Mesodermal cell (in vitro differentiated cells): ENCODE results near the gene ZNF232.
"Not testable (repeated sequence)": the region's sequence is repeated elsewhere in the genome, so short reads cannot be mapped to it uniquely, and the experiment has no call there.

ENCODE experiments used
- H3K27ac ChIP-seq: 2 replicates; pipeline ENCODE4 v1.7.0; 2013; ENCODE audit warnings: mild to moderate bottlenecking, low read depth, low read length, moderate library complexity; ENCODE audit not compliant: severe bottlenecking
- H3K36me3 ChIP-seq: 2 replicates; pipeline ENCODE4 v1.7.1; 2013; ENCODE audit warnings: mild to moderate bottlenecking, low read length, moderate library complexity; ENCODE audit not compliant: control insufficient read depth, insufficient read depth
- H3K4me1 ChIP-seq: one replicate; pipeline ENCODE4 v1.7.1; 2013; ENCODE audit warnings: mild to moderate bottlenecking, low read length; ENCODE audit not compliant: insufficient read depth, control insufficient read depth, poor library complexity, severe bottlenecking
- H3K4me3 ChIP-seq: 2 replicates; pipeline ENCODE4 v1.7.0; 2013; ENCODE audit warnings: low read length, control low read depth, mild to moderate bottlenecking; ENCODE audit not compliant: insufficient read depth, poor library complexity, severe bottlenecking; ENCODE audit errors: extremely low read depth
- H3K9me3 ChIP-seq: 2 replicates; pipeline ENCODE4 v1.7.1; 2013; ENCODE audit warnings: mild to moderate bottlenecking, low read length, moderate library complexity; ENCODE audit not compliant: control insufficient read depth
- WGBS, 2 experiments: methylation state at CpG; one replicate each; pipeline ENCODE4 v1.1.5; 2013; ENCODE audit warnings: missing lambda C conversion rate in 2 of 2; ENCODE audit not compliant: insufficient coverage in 2 of 2; 5-methylcytosine and 5-hydroxymethylcytosine counted together

Gene ZNF232

DNA sequence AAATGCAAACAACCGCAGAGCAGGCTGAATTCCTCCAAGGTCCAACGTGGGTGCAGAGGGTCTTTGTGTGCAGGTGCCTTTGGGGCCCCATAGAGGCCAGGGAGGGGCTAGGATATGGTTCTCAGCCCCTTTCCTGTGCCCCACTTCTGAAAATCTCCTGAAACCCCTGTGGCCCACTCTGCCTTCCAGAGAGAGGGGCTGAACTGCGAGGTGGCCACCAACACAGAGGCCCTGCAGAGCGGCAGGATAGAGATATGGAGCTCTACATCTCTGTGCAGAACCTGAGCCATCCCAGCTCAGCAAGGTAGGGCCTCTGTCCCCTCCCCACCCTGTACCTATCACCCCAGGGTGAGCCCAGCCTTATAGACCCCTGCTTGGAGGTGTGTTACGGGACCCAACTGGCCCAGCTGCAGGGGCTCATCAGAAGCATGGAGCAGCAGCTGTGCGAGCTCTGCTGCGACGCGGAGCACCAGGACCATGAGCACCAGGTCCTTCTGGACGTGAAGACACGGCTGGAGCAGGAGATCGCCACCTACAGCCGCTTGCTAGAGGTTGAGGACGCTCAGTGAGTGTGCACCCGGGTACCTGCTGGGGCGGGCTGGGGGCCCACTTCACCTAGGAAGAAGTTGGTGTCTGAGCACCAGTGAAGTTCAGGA lies 9.6 kb upstream of the ZNF232 start:
- Histone ChIP-seq H3K4me1 (no peaks in the 10 kb centered on the region), H3K27ac (no peak overlapping the region), H3K4me3 (no peak overlapping the region), H3K9me3 (peaks cover 7% of the 10 kb centered on the region), H3K36me3 (no peaks in the 10 kb centered on the region)
- 93 to 97% methylated on average over 9 to 14 of the region's 16 CpGs for WGBS, 2 experiments

DNA sequence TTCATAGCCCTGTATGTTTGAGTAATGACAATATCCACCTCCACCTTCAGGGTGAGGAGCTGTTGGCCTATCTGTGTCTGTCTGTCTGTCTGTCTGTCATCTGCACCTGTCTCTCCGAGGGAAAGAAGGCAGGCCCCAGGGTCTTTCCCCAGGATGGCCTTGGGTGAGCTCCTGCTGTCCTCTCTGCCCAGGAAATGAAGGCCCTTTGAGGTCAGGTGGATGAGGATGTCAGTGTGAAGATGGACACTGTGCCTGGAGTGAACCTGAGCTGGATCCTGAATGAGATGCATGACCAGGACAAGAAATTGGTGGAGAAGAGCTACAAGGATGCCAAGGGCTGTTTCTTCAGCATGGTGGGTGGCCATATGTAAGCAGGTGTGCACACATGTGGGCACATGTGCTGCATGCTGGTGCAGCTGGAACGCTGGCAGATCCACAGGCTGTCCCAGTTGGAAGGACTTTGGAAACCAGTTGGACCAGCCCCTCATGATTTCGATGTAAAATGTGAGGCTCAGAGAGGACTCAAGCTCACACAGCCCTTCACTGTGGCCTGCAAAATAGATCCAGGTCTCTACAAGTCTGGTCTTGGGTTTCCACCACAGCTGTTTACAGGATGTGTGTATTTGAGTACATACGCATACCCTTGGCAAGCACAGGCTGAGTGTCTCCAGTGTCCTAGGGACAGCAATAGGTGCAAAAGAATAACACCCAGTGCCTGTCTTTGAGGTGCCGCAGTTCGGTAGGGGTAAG lies 8.9 kb upstream of the ZNF232 start:
- H3K36me3 ChIP-seq, H3K9me3 ChIP-seq, H3K27ac ChIP-seq, H3K4me1 ChIP-seq, H3K4me3 ChIP-seq: not testable (repeated sequence)
- 88 to 97% methylated on average over 5 to 6 of the region's 6 CpGs for WGBS, 2 experiments

DNA sequence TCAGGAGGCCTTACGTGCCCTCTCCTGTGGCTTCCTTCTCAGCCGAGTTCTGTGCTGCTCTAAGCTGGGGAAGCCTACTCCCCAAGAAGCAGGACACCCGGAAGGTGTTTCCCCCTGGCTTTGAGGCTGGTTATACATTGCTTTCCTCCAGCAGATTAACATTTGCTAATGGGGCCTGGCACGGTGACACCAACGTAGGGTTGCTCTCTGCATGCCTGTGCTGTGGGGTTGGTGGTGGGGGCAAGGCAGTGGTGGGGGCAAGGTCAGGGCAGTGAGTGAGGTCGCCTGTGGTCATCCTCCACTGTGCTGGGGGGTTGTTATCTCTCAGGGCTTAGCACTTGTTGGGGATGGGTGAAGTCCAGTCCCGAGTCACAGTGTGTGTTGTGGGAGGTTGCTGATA lies 8.4 kb upstream of the ZNF232 start:
- 85 to 100% methylated on average over 1 to 6 of the region's 7 CpGs for WGBS, 2 experiments
- no peaks in the 10 kb centered on the region for H3K36me3 ChIP-seq
- H3K4me3 ChIP-seq, result no peak overlapping the region
- no peaks in the 10 kb centered on the region for H3K4me1 ChIP-seq
- H3K27ac ChIP-seq, result no peak overlapping the region
- H3K9me3 ChIP-seq, result peaks cover 7% of the 10 kb centered on the region

DNA sequence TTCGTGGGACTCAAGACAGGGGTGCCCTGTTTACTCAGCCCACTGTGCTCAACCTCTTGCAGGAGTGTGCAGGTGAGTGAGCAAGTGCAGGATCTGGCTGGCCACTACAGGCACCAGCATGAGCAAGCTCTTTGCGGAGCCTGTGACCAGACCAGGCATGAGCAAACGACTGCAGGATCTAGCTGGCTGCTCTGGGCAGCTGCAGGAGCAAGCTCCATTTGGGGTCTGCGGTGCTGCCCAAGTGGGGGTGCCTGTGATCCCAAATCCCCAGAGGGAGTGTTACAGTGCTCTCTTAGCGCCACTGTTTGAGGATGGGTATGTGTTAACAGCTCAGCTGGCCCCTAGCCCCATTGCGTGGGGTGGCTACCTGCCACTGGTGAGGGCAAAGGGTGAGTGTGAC lies 6.5 kb upstream of the ZNF232 start:
- Histone ChIP-seq H3K27ac (no peak overlapping the region), H3K9me3 (peaks cover 7% of the 10 kb centered on the region), H3K4me1 (no peaks in the 10 kb centered on the region), H3K4me3 (no peak overlapping the region), H3K36me3 (peaks cover 11% of the 10 kb centered on the region)
- WGBS, 2 experiments, result 82 to 83% methylated on average over 6 of the region's 6 CpGs

DNA sequence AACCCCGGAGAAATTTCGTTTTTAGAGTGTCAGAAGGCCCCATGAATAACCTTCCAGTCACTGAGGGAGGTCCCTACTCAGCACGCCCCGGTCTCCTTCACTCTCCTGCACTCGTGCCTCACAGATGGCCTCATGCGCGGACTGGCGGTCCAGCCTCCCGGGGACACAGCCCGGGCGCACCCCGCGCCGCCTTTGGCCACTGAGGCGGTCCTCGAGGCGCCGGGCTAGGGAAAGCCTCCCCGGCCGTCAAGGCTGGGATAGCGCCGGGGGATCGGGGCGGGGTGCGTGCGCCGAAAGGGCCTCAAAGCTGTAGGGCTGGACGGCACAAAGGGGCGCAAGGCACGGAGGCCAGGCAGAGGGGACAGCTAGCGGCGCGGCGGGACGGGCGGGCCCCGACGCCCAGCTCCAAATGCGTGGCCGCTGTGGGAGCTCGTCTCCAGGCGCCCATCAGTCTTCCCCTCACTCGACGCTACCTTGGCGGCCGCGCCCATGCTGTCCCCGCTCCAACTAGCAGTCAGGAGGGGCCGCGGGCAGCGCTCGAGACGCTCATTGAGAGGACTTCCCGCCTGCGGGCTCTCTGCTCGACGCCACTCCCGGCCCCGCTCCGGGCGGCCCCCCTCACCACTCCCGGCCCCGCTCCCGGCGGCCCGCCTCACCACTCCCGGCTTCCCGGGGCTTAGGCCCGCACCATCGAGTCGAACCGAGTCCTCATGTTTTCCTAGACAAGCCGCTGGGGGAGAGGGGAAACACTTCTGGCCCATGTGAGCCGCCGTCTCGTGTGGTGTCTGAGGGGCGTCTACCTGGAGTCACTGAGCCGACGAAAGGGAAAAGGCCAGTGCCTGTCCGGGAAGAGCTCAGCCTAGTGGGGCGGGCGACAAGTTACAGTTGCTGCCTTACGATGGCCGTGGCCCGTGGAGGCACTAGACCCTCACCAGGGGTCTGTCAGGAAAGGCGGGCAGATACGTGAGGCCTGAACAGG lies 4.3 kb upstream of the ZNF232 start, which contains the start of gene USP6:
Gene USP6 (plus strand): TSS at position 360 of the 979 bp plus-strand sequence. CDS start 14,336 bp downstream, outside the sequence.
- H3K27ac ChIP-seq, result no peak within 1 kb of the TSS
- 93 to 95% methylated on average over 83 to 87 of the region's 87 CpGs for WGBS, 2 experiments
- H3K9me3 ChIP-seq, result peaks cover 7% of the 10 kb centered on the region
- peaks cover 11% of the 10 kb centered on the region for H3K36me3 ChIP-seq
- no peaks in the 10 kb centered on the region for H3K4me1 ChIP-seq
- no peak within 1 kb of the TSS for H3K4me3 ChIP-seq

DNA sequence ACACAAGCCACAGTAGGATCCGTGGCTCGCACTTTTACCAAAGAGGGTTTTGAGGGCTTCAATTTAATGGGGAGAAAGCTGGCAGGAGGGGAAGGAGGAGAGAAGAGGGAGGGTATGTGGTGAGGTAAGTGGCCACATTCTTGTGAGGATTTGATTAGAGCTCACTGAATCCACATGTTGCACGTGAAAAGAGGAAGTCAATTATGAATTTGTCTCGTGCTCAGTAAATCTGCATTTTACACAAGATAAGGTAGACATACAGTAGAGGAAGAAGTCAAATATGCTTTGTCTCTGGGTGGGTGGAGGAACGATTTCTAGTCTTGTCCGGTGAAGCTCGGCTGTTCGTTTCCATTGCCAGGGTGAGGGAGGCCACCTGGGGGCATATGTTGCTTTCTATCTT lies 862 bp downstream of the ZNF232 start:
- WGBS, 2 experiments, result 22 to 35% methylated on average over 6 to 8 of the region's 8 CpGs
- Histone ChIP-seq H3K9me3 (peaks cover 4% of the 10 kb centered on the region), H3K4me1 (no peaks in the 10 kb centered on the region), H3K4me3 (peak overlapping the region; percentile 83), H3K36me3 (peaks cover 60% of the 10 kb centered on the region), H3K27ac (no peak overlapping the region)

DNA sequence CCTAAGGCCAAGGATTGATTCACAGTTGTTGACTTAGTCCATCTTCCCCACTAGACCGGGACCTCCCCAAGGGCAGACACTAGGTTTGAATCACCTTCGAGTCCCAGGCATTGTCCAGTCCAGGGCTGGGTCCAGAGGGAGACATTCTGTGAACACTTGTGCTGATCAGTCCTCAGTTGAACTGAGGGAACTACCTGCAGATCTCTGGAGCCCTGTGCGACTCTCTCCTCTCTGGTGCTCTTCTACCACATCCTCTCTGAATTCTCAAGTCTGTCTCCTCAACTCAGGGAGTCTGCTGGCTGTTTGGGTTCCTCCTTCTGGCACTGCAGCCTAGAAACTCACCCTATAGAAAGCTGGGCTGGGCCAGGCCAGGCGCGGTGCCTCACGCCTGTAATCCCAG lies 10.8 kb downstream of the ZNF232 start:
- Histone ChIP-seq H3K36me3 (peaks cover 22% of the 10 kb centered on the region), H3K27ac (no peak overlapping the region), H3K4me3 (no peak overlapping the region), H3K9me3 (peaks cover 22% of the 10 kb centered on the region), H3K4me1 (no peaks in the 10 kb centered on the region)
- 81 to 85% methylated on average over 3 to 6 of the region's 6 CpGs for WGBS, 2 experiments

DNA sequence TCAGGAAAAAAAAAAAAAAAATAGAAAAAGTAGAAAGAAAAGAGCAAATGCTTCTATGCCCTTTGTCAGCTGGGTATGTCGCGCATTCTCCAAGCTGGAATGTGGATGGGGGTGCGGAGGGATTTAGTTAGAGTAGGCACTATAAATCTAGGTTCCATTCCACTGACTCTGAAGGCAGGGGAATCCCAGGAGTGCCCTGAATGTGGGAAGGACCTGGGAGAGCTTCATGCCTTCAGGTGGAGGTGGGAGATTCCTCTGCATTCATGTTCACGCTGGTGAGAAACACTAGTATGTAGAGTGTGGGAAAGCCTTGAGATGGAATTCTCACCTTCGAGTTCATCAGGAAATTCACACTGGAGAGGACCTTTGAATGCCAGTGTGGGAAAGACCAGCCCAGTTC lies 12.4 kb downstream of the ZNF232 start:
- H3K36me3 ChIP-seq, result peaks cover 9% of the 10 kb centered on the region
- H3K4me3 ChIP-seq, result no peak overlapping the region
- peaks cover 25% of the 10 kb centered on the region for H3K9me3 ChIP-seq
- 88 to 97% methylated on average over 5 of the region's 5 CpGs for WGBS, 2 experiments
- H3K4me1 ChIP-seq, result no peaks in the 10 kb centered on the region
- H3K27ac ChIP-seq, result no peak overlapping the region

DNA sequence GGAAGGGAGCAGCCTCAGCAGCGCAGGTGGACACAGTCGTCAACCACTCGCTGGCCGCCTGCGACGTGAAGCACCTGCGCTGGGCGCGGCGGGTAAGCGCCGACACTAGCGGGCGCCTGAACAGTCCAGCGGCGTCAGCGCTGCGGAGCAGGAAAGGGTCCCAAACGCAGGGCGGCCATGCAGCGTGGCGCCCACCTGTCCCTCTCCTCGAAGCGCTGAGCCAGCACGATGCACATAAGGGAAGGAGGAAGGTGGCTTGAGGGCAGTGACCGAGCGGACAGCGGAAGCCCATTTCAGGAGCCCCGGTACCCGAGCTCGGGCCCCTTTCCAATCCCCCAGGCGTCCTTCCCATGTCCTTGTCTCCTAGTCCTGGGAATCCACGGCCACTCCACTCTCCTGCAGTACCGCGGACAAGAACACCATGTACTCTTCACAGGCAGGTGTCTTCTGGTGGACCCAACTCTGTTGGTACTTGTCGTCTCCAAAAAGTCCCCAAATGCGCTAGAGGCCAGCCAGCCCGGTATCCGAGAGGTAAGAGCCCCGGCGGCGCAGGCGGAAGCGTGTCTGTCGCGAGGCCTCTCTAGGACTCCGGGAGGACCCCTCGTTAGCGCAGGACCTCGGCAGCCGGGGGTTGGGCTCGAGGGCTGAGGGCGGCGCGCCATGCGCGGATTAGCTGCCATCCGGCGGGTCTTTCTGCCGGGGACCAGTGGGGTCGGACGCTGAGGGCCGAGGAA lies 14.4 kb downstream of the ZNF232 start:
- Histone ChIP-seq H3K9me3 (peaks cover 44% of the 10 kb centered on the region), H3K36me3 (no peaks in the 10 kb centered on the region), H3K4me3 (peak overlapping the region; percentile 37), H3K4me1 (no peaks in the 10 kb centered on the region), H3K27ac (no peak overlapping the region)
- 37 to 42% methylated on average over 52 to 55 of the region's 63 CpGs for WGBS, 2 experiments

DNA sequence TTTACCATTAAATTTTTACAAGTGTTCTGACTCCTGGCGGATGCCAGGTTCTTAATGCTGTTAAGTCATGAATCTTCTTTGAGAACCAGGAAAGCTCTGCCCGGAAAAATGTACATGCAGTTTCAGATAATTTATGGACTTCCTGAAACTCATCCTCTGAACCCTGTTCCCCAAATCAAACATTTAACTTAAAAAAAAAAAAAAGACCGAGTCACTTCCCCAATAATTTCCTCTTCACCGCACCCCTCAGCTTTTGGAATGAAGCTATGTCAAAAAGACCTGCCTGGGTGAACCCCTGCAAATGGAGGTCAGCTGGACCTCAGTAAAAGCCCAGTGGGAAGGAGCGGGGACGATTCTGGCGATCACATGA lies 15.0 kb downstream of the ZNF232 start:
- Histone ChIP-seq H3K4me3 (peak overlapping the region; percentile 37), H3K9me3 (peaks cover 49% of the 10 kb centered on the region), H3K4me1 (no peaks in the 10 kb centered on the region), H3K36me3 (no peaks in the 10 kb centered on the region), H3K27ac (no peak overlapping the region)
- 75 to 82% methylated on average over 5 to 6 of the region's 7 CpGs for WGBS, 2 experiments
